ENCODE results near the gene FBXW10B.
"Not testable (repeated sequence)": the region's sequence is repeated elsewhere in the genome, so short reads cannot be mapped to it uniquely, and the experiment has no call there.

Gene FBXW10B, protein sequence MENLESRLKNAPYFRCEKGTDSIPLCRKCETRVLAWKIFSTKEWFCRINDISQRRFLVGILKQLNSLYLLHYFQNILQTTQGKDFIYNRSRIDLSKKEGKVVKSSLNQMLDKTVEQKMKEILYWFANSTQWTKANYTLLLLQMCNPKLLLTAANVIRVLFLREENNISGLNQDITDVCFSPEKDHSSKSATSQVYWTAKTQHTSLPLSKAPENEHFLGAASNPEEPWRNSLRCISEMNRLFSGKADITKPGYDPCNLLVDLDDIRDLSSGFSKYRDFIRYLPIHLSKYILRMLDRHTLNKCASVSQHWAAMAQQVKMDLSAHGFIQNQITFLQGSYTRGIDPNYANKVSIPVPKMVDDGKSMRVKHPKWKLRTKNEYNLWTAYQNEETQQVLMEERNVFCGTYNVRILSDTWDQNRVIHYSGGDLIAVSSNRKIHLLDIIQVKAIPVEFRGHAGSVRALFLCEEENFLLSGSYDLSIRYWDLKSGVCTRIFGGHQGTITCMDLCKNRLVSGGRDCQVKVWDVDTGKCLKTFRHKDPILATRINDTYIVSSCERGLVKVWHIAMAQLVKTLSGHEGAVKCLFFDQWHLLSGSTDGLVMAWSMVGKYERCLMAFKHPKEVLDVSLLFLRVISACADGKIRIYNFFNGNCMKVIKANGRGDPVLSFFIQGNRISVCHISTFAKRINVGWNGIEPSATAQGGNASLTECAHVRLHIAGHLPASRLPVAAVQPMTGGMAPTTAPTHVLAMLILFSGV

DNA sequence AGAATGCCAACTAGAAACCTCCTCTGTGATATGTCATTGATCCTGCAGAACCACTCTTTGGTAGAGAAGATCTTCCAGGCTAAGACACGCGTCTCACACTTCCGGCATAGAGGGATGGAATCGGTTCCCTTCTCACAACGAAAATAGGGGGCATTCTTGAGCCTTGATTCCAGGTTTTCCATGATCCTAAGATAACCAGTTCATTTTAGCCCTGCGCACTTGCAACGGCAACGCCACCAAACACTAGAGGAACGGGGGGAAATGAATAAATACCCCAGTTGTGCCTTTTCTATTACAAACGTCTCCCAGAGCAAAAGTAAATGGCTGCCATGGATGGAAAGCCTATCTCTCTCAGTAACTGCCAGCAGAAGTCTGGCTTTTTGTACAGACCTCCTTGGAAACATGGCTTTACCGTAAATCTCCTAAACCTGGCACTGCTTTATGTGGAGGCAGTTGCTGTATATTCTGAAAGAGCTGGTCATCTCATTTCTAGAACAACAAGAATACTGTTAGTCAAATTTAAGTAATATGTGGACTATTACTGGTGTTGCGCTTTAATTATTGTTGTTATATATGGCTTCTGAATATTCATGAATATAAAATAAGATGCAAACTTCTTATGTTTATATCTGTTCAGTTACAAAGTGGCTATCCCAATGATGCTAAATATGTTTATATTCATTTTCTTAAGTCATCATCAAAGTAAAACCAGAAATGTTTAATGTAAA lies at the start of gene FBXW10B:
TSS of gene FBXW10B (minus strand) at position 374 of the 728 bp plus-strand sequence. CDS start at position 182, 192 bp downstream.
- H3K9me3 Mint-ChIP-seq, H3K27me3 Mint-ChIP-seq, CTCF ChIA-PET, DNase-seq, H3K27ac Mint-ChIP-seq, H3K4me1 Mint-ChIP-seq, H3K4me3 Mint-ChIP-seq, H3K36me3 Mint-ChIP-seq: not testable (repeated sequence)

DNA sequence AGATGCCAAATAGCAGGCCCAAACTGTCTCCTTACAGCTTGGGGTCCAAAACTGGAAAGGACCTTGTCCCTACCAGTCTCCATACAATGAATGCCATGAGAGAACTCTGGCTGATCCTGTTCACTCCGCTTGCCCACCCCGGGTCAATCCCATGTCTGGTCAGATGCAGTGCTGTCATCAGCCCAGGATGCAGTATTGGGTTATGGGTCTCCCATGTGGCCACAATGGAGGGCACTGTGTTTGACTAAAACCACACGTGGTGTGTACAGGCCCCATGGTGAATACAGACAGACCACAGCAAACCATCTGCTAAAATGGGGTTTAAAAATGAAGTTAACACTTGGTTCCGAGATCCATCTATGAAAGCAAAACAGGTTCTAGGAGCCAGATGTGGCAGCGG lies 44.2 kb upstream of the FBXW10B start:
- H3K36me3 Mint-ChIP-seq, result peaks cover 12% of the 10 kb centered on the region
- no peak overlapping the region for H3K27ac Mint-ChIP-seq
- no peak for DNase-seq
- peaks cover 2% of the 10 kb centered on the region for H3K4me1 Mint-ChIP-seq
- CTCF ChIA-PET, result no interaction called here
- no peaks in the 10 kb centered on the region for H3K27me3 Mint-ChIP-seq
- H3K4me3 Mint-ChIP-seq, result no peak overlapping the region
- H3K9me3 Mint-ChIP-seq, result no peaks in the 10 kb centered on the region

DNA sequence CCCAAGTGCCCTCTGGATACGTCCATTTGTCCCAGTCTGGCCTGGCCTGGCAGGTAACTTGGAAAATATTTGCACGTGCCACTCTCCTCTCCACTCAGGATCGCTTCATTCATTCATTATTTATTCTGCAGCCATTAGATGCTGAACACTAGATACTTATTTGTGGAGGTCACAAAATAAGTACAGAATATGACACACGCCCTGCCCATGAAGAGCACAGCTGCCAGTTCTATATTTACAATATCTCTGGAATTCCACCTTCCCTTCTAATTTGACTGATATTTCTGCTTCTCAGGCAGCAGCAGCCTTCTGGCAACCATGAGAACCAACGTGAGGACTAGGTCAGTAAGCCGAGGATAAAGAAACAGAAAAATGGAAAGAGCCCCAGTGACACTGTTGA lies 43.7 kb upstream of the FBXW10B start:
- H3K9me3 Mint-ChIP-seq, result no peaks in the 10 kb centered on the region
- H3K36me3 Mint-ChIP-seq, result peaks cover 10% of the 10 kb centered on the region
- no peak overlapping the region for H3K4me3 Mint-ChIP-seq
- H3K27ac Mint-ChIP-seq, result no peak overlapping the region
- H3K4me1 Mint-ChIP-seq, result peaks cover 2% of the 10 kb centered on the region
- H3K27me3 Mint-ChIP-seq, result no peaks in the 10 kb centered on the region
- no peak for DNase-seq
- CTCF ChIA-PET, result no interaction called here

DNA sequence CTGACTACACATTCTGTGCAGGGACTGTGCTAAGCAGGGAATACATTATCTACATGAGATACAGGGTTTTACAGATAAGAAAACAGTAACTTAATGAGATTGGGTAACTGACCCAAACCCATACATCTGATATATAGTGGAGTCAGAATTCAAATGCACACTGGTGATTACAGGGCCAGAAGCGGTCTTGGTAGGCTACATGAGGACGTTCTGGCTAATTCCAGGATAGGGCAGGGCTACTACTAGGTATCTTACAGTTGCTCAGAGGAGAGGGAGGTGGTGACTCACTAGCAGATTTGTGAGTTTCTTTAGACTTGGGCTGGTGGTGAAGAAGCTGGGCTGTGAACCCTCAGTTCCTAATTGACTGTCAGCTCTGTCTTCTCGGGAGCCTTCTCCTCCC lies 43.2 kb upstream of the FBXW10B start:
- Mint-ChIP-seq H3K27ac (no peak overlapping the region), H3K36me3 (peaks cover 6% of the 10 kb centered on the region), H3K4me3 (no peak overlapping the region), H3K4me1 (peaks cover 2% of the 10 kb centered on the region), H3K9me3 (no peaks in the 10 kb centered on the region), H3K27me3 (no peaks in the 10 kb centered on the region)
- CTCF ChIA-PET, result no interaction called here
- no peak for DNase-seq

DNA sequence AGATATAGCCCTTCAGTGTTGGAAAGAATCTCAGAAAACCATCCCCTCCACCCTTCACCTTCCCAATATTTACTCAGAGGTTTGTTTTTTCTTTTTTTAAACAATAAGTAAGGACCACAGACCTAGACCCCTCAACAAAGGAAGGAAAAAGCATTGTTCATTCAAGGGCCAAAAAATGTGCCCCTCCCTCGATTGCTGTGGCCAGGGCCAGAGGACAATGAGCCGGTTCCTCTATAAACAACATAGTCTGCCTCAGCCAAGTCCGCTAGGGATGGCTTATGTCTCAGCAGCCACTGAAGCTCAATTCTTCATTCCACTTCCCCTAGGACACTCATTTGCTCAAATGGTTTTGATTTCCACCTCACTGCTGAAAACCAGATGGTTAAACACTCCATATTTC lies 40.6 kb upstream of the FBXW10B start:
- H3K9me3 Mint-ChIP-seq, result no peaks in the 10 kb centered on the region
- H3K36me3 Mint-ChIP-seq, result peaks cover 6% of the 10 kb centered on the region
- peaks cover 2% of the 10 kb centered on the region for H3K4me1 Mint-ChIP-seq
- DNase-seq, result no peak
- peak overlapping the region; percentile 9 for H3K27ac Mint-ChIP-seq
- CTCF ChIA-PET, result no interaction called here
- H3K27me3 Mint-ChIP-seq, result no peaks in the 10 kb centered on the region
- no peak overlapping the region for H3K4me3 Mint-ChIP-seq

DNA sequence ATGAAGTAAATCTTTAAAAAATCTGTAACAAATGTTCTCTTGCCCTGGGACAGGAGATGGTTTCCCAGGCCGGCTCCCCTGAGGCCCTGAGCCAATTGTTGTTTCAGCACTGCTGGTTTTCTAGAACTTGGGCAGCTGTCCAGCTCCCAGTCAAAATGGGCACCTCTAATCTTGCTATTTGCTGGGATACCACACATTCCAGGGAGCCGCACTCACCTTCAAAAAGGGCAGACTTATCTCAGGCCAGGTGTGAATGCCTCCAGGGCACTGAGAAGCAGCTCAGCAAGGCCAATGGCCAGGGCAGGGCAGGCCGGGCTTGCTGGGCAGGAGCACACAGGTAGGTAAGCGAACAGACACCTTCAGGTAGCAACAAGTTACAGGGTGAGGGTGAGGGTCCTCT lies 40.2 kb upstream of the FBXW10B start:
- H3K4me3 Mint-ChIP-seq, result no peak overlapping the region
- DNase-seq, result no peak

DNA sequence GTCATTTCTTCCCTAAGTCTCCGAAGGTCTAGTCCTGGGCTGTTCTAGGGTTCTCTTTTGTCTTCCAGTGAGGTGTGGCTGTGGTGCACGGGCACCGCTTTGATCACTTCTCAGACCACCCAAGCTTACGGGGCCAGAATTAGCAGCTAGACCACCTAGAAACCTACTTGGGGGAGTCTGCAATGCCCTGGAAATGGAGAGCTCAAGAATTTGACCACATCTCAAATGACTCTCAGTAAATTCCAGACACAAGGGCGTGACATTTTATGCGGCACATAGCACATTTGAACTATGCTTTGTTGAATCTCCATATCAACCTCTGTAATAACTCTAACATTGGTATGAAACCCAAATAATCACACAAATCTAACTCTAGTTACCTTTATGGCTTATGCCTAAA lies 39.7 kb upstream of the FBXW10B start:
- DNase-seq, result no peak
- Mint-ChIP-seq H3K36me3 (peaks cover 6% of the 10 kb centered on the region), H3K27ac (no peak overlapping the region), H3K27me3 (no peaks in the 10 kb centered on the region), H3K4me3 (no peak overlapping the region), H3K9me3 (no peaks in the 10 kb centered on the region), H3K4me1 (peaks cover 2% of the 10 kb centered on the region)
- CTCF ChIA-PET, result no interaction called here

More for the DNA sequence above, 40.2 kb upstream of the FBXW10B start:
- no peaks in the 10 kb centered on the region for H3K27me3 Mint-ChIP-seq
- H3K27ac Mint-ChIP-seq, result no peak overlapping the region
- CTCF ChIA-PET, result no interaction called here
- peaks cover 6% of the 10 kb centered on the region for H3K36me3 Mint-ChIP-seq
- H3K9me3 Mint-ChIP-seq, result no peaks in the 10 kb centered on the region
- H3K4me1 Mint-ChIP-seq, result peaks cover 2% of the 10 kb centered on the region

DNA sequence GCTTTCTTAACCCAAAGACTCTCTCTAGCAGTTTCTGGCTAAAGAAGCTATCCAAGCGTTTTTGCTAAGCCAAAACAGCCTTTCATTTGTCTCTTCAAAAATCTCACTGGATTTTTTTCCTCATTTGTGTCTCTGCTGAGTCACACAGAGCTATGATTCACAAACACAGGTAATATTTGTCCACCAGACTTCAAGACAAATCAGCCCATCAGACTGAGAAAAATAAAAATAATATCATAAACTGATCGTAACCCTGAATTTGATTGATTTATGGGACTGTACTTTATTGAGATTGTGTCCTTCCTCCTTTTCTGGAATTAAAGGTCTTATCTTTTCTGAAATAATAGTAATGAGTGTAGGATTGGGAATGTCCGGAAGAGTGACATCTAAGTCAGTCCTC lies 38.8 kb upstream of the FBXW10B start:
- CTCF ChIA-PET, result no interaction called here
- no peak overlapping the region for H3K4me3 Mint-ChIP-seq
- peaks cover 2% of the 10 kb centered on the region for H3K4me1 Mint-ChIP-seq
- no peaks in the 10 kb centered on the region for H3K9me3 Mint-ChIP-seq
- no peaks in the 10 kb centered on the region for H3K36me3 Mint-ChIP-seq
- no peak for DNase-seq
- no peak overlapping the region for H3K27ac Mint-ChIP-seq
- no peaks in the 10 kb centered on the region for H3K27me3 Mint-ChIP-seq

DNA sequence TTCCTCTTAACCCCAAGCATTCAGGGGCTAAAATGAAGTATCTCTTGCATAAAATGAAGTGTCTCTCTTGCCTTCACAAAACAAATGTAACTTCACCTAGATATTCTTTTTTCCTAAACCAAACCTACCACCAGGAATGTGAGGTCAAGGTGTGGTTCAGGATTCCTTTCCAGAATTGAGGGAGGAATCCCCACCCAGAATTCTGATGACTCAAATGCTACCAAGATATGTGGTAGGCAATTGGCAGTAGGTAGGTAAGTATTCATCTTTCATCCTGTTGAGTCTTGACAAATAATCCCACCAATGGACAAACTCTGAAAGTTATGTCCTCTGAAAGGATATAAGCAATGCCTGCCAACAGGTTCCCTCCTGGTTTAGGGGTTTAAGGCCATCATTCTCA lies 38.4 kb upstream of the FBXW10B start:
- CTCF ChIA-PET, result no interaction called here
- Mint-ChIP-seq H3K27ac (no peak overlapping the region), H3K4me1 (peaks cover 5% of the 10 kb centered on the region)

DNA sequence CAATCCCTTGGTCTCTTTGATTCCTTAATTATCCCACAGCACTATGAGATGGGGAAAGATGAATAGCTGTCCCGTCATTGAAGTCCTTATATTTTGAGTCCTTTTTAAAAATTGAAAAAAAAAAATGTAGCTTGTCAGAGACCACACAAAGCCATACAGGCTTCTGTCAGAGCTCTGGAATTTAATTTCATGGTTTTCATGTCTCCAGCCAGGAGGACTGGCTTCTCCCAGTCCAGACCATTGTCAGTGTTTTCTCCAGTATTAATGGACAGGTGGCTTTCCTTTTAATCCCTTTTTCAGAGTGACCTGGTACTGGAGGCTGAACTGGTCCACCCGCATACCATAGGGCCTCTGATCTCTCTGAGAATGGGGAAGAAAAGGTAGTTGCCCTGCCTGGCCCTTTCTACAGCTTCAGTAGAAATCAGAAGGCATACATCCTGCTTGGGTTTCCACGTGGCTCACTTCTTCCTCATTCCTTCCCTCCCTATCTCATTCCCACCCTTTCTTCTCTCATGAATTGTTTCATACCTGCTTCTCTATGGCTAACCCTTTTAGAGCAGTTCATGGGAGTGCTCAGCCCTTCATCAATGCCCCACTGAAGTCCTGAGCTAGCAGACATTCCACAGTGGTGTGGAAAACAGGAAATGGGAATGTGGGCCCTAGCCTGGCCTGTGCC lies 35.5 kb upstream of the FBXW10B start:
- DNase-seq, result no peak
- no peak overlapping the region for H3K27ac Mint-ChIP-seq
- H3K4me3 Mint-ChIP-seq, result no peak overlapping the region
- H3K4me1 Mint-ChIP-seq, result peaks cover 18% of the 10 kb centered on the region
- H3K9me3 Mint-ChIP-seq, result no peaks in the 10 kb centered on the region
- CTCF ChIA-PET, result no interaction called here
- H3K36me3 Mint-ChIP-seq, result no peaks in the 10 kb centered on the region
- H3K27me3 Mint-ChIP-seq, result no peaks in the 10 kb centered on the region

More for the DNA sequence above, 38.4 kb upstream of the FBXW10B start:
- Mint-ChIP-seq H3K36me3 (no peaks in the 10 kb centered on the region), H3K9me3 (no peaks in the 10 kb centered on the region), H3K27me3 (no peaks in the 10 kb centered on the region), H3K4me3 (no peak overlapping the region)
- no peak for DNase-seq

DNA sequence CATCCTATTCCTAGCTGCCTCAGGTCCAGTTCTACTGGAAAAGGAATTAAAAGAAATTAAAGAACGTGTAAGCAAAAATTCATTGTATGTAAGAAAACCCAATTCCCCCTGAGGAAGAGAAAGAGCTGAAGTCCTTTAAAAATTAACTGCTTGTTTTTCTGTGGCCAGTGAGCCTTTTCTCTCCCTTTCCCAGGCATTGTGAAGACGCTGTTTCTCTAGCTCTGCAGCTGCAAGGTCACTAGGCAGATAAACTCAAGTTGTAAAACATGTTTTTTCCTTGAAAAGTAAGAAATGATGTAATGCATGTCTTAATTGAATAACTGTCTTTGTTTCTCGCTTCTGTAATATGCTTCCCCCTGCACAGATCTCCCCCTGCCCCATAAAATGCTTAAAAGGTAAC lies 34.9 kb upstream of the FBXW10B start:
- H3K9me3 Mint-ChIP-seq, result not testable (repeated sequence)

DNA sequence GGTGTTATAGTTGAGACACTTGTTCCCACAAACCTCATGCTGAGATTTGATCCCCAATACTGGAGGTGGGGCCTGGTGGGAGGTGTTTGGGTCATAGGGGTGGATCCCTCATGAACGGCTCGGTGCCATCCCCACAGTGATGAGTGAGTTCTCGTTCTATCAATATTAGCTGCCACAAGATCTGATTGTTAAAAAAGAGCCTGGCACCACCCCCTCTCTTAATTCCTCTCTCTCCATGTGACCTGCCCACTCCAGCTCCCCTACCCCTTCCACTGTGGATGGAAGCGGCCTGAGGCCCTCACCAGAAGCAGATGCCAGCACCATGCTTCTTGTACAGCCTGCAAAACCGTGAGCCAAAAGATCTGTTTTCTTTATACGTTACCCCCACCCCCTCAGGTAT lies 33.5 kb upstream of the FBXW10B start:
- H3K27ac Mint-ChIP-seq, result no peak overlapping the region

More for the DNA sequence above, 34.9 kb upstream of the FBXW10B start:
- H3K4me3 Mint-ChIP-seq, H3K36me3 Mint-ChIP-seq, H3K27me3 Mint-ChIP-seq, CTCF ChIA-PET, H3K27ac Mint-ChIP-seq, DNase-seq: not testable (repeated sequence)
- peaks cover 18% of the 10 kb centered on the region for H3K4me1 Mint-ChIP-seq

DNA sequence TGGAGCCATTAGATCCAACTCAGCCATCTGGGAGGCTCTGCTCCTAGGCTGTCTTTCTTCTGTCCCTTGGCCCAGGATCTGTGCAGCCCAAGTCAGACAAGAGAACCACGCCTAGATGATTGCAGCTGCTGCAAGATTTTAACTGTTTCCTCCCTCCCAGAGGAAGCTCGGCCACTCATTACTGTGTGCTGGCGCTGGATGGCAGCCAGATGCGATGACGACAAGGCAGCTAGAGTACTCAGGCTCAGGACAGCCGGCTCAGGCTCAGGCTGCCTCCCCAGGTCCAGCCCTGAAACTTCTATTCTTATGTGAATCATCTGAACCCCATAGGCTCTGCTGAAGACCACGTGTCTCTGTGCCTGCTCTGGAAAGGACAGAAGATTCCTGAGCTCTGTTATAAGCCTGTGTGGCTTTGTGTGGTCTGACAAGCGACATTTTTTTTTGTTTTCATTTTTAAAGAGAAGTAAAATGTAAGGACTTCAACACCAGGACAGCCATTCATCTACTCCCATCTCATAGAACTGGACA lies 32.1 kb upstream of the FBXW10B start:
- peak overlapping the region; percentile 26 for H3K4me3 Mint-ChIP-seq
- H3K27ac Mint-ChIP-seq, result peak overlapping the region; percentile 28
- peak; percentile 54 for DNase-seq
- H3K36me3 Mint-ChIP-seq, result no peaks in the 10 kb centered on the region
- no peaks in the 10 kb centered on the region for H3K9me3 Mint-ChIP-seq
- H3K27me3 Mint-ChIP-seq, result no peaks in the 10 kb centered on the region
- CTCF ChIA-PET, result interaction anchor here (0.6 kb wide), 1 partner anchor 47 kb away, joined by 3 read pairs; no protein-coding TSS in a partner anchor
- peaks cover 18% of the 10 kb centered on the region for H3K4me1 Mint-ChIP-seq

More for the DNA sequence above, 33.5 kb upstream of the FBXW10B start:
- DNase-seq, result no peak
- CTCF ChIA-PET, result no interaction called here
- Mint-ChIP-seq H3K27me3 (no peaks in the 10 kb centered on the region), H3K4me3 (no peak overlapping the region), H3K9me3 (no peaks in the 10 kb centered on the region), H3K36me3 (no peaks in the 10 kb centered on the region), H3K4me1 (peaks cover 18% of the 10 kb centered on the region)
